GM12864 (cell line): ENCODE measurements around the gene SAMHD1.

ENCODE experiments used
- DNase-seq: peaks from one replicate; pipeline ENCODE4 v3.0.0-alpha.2; 2011; ENCODE audit warnings: low read depth
- H3K4me3 ChIP-seq: 2 replicates; pipeline ENCODE4 v1.5.1; 2011; ENCODE audit warnings: mild to moderate bottlenecking, low read depth, low read length, control low read depth
- TF ChIP-seq, protein P1 (sequence below): IDR thresholded peaks from 2 replicates; pipeline ENCODE4 v1.5.1; 2011; ENCODE audit warnings: low read depth, mild to moderate bottlenecking, moderate library complexity, low read length, control low read depth, inconsistent platforms; ENCODE audit errors: missing control alignments

Gene SAMHD1

DNA sequence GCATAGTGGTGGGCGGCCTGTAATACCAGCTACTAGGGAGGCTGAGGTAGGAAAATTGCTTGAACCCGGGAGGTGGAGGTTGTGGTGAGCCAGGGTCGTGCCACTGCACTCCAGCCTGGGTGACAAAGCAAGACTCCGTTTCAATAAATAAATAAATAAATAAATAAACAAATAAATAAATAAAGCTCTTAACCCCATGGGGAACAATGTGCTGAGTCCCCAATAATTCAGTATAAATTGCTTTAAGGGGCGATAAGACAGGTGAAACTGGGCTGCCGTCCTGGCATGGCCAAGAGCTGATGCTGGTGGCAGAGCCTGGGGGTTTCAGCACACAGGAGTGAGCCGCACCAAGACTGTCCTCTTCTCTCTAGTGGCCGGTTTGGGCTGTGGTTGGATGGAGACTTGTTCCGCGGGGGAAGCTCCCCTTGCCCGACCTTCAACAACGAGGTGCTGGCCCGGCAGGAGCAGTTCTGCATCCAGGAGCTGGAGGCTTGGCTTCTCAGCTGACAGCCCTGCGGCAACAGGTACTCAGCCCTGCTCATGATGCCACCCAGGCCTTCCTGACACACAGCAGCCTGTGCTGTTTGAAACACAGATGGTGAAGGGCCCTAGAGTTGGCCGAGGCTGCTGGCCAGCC, 62.5 kb downstream of the SAMHD1 start:
- TF ChIP-seq, protein P1, sequence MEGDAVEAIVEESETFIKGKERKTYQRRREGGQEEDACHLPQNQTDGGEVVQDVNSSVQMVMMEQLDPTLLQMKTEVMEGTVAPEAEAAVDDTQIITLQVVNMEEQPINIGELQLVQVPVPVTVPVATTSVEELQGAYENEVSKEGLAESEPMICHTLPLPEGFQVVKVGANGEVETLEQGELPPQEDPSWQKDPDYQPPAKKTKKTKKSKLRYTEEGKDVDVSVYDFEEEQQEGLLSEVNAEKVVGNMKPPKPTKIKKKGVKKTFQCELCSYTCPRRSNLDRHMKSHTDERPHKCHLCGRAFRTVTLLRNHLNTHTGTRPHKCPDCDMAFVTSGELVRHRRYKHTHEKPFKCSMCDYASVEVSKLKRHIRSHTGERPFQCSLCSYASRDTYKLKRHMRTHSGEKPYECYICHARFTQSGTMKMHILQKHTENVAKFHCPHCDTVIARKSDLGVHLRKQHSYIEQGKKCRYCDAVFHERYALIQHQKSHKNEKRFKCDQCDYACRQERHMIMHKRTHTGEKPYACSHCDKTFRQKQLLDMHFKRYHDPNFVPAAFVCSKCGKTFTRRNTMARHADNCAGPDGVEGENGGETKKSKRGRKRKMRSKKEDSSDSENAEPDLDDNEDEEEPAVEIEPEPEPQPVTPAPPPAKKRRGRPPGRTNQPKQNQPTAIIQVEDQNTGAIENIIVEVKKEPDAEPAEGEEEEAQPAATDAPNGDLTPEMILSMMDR, result no peak
- H3K4me3 ChIP-seq, result no peak overlapping the region
- no peak for DNase-seq

DNA sequence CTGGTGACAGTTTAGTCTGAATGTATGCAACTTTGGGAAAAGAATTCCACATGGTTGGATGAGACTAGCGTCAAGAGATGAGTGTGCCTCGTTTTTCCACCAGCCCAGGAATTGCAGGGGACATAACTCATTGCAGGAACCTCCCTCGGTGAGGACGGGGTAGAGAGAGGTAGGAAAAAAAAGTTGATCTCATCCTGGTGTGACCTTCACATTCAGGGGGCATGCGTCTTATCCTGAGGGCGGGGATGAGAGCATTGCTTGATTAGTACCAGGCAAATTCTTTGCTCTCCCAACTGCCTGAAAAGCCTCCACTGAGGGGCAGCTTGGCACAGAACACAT, 63.8 kb downstream of the SAMHD1 start:
- no peak for DNase-seq
- H3K4me3 ChIP-seq, result no peak overlapping the region
- TF ChIP-seq, protein P1, result no peak

DNA sequence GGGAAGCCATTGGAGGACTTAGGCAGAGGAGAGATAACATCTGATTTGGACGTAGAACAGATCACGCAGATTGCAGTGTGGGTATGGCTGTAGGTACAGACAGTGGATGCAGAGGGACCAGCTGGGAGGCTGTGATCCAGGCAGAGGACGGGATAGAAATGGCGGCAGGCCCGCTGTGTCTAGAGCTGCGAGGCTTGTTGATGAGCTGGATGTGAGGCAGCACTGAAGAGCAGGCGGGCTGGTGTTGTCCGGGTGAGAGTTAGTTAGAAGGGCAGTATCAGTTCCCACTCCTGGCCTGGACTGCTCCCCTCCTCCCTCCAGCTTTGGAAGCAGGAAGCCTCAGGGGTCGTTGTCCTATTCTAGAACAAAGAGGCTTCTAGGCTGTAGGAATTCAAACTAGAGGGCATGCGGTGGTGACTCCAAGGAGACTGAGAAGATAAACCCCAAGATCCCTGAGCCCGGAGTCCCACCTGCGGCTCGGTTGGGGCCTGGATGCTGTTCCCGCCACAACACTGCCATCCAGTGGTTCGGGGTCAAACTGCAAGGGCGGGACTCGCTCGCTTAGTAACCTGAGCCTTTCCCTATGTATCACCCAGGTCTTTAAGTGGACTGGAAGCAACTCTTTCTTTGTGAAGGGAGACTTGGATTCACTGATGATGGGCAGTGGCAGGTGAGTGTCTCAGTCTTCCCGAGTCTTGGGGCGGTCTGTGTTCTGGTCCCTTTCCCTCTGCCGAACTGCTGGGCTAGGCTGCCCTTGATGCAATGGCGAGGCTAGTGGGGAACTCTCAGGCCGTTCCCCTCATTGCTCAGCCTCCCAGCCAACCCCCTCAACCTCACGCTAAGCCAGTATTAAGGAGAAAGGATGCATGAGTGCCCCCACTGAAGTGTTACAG, 64.4 kb downstream of the SAMHD1 start:
- TF ChIP-seq, protein P1, result peak; percentile 99
- DNase-seq, result peak; percentile 44

DNA sequence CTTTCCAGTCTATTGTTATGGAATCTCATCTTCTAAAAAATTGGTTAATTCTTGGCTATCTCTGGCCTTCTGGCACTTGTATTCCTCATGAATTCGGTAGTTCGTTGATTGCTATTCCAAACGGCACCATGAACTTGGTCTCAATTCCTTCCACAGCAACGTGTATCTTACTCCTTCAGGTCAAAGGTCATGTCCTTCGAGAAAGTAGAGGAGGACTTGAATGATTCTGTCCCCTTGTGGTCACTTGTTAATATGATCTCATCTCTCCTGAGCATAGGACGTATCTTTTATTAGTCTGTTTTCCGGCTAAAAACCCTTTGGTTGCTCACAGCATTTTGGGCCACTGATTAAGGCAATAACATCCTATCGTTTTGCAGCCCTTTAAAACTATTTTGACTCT, 66.2 kb downstream of the SAMHD1 start:
- TF ChIP-seq, protein P1, result no peak
- no peak overlapping the region for H3K4me3 ChIP-seq
- DNase-seq, result no peak

More for the DNA sequence above, 64.4 kb downstream of the SAMHD1 start:
- no peak overlapping the region for H3K4me3 ChIP-seq

DNA sequence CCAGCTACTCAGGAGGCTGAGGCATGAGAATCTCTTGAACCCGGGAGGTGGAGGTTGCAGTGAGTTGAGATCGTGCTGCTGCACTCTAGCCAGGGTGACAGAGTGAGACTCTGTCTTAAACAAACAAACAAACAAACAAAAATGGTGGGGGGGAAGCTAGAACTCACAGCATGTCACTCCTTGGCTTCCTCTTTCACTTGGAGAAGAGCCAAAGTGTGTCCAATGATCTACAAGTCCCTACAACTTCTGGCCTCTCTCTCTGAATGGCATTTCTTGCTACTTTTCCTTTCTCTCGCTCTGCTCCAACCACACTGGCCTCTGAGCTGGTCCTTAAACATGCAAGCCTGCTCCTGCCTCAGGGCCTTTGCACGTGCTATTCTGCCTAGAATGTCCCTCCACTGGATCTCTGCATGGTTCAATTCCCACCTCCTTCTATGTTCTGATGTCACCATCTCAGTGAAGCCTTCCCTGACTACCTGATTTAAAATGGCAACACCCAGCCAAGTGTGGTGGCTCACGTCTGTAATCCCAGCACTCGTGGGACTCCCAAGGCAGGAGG, 67.5 kb downstream of the SAMHD1 start:
- TF ChIP-seq, protein P1, result no peak
- H3K4me3 ChIP-seq, result no peak overlapping the region
- DNase-seq, result no peak

DNA sequence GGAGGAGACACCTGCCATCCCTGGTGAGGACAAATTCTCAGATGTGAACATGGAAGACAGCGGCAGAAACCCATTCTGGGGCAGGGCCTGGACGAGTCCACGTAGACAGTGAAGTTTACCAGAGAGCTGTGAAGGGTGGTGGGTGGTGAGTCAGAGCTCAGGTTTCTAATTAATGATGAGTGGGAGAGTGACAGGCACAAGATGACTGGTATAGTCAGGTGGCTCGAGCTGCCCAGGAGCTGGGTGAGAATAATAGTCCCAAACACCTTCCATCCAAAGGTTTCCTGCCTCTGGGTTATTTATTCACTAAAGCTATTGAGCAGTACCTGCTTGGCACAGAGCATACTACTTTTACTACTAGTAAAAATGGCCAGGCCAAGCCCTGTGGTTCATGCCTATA, 69.6 kb downstream of the SAMHD1 start:
- DNase-seq, result no peak
- TF ChIP-seq, protein P1, result no peak

DNA sequence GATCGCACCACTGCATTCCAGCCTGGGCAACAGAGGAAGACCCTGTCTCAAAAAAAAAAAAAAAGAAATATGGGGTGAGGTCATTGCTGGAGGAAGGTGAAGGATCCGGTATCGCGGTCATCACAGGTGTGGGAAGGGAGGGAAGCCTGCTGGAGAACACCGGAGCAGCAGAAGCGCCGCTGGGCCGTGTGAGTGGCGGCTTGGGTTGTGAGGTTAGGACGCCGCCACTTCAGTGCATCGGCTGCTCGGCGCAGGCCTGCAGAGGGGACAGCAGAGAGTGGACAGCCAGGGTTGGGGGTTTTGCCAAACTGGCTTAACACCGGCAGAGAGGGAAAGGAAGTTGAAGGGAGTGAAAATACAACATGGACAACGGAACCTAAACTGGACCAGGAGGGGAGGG, 70.2 kb downstream of the SAMHD1 start:
- no peak overlapping the region for H3K4me3 ChIP-seq
- no peak for DNase-seq
- TF ChIP-seq, protein P1, result no peak

More for the DNA sequence above, 69.6 kb downstream of the SAMHD1 start:
- no peak overlapping the region for H3K4me3 ChIP-seq
